PC-3 (cell line): ENCODE results near the gene DLST.

Source experiments
- EZH2 ChIP-seq: fragments of 300-600 bp; sonication (generic); IDR thresholded peaks from one replicate; pipeline ENCODE4 v1.6.1; 2017; ENCODE audit warnings: antibody characterized with exemption, mild to moderate bottlenecking, low read length; ENCODE audit not compliant: unreplicated experiment
- TF ChIP-seq, protein P1 (sequence below): fragments of 300-600 bp; sonication (generic); conservative IDR thresholded peaks from 2 replicates; pipeline ENCODE4 v1.5.1; 2017; ENCODE audit warnings: antibody characterized with exemption, low read depth, mild to moderate bottlenecking, low read length

GRCh38 chr14:74947353-74948227, 65.9 kb downstream of the DLST start:
- TF ChIP-seq, protein P1, sequence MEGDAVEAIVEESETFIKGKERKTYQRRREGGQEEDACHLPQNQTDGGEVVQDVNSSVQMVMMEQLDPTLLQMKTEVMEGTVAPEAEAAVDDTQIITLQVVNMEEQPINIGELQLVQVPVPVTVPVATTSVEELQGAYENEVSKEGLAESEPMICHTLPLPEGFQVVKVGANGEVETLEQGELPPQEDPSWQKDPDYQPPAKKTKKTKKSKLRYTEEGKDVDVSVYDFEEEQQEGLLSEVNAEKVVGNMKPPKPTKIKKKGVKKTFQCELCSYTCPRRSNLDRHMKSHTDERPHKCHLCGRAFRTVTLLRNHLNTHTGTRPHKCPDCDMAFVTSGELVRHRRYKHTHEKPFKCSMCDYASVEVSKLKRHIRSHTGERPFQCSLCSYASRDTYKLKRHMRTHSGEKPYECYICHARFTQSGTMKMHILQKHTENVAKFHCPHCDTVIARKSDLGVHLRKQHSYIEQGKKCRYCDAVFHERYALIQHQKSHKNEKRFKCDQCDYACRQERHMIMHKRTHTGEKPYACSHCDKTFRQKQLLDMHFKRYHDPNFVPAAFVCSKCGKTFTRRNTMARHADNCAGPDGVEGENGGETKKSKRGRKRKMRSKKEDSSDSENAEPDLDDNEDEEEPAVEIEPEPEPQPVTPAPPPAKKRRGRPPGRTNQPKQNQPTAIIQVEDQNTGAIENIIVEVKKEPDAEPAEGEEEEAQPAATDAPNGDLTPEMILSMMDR = no peak
- TF ChIP-seq EZH2 = no peak
